Measurements from ENCODE around the gene SLC6A1. TPM values are rescaled to one million over a fixed set of nuclear protein-coding genes. Genes with fewer than 3 reads are reported as not detected.

SLC6A1 gene
- total RNA-seq, 2 donors from 2014 or later: not detected

- no peak for ATAC-seq
- DNase-seq (ENCODE audit: low spot score in 2 of 2): no peak
- H3K9me3 Mint-ChIP-seq: peaks cover 4 to 11% of the 10 kb centered on the region in 2 donors
- H3K27ac Mint-ChIP-seq: no peak overlapping the region
- H3K36me3 Mint-ChIP-seq: no peaks in the 10 kb centered on the region
Observed at GRCh38 chr3:11024181-11024580, 31.6 kb downstream of the SLC6A1 start.

GRCh38 chr3:11029948-11030347, 37.4 kb downstream of the SLC6A1 start:
- Mint-ChIP-seq H3K36me3 (no peaks in the 10 kb centered on the region), H3K9me3 (peaks cover 4 to 11% of the 10 kb centered on the region in 2 donors), H3K27ac (no peak overlapping the region)
- ATAC-seq: no peak
- DNase-seq (ENCODE audit: low spot score in 2 of 2): no peak

- ATAC-seq: no peak
- Mint-ChIP-seq H3K27ac (no peak overlapping the region), H3K9me3 (no peaks in the 10 kb centered on the region), H3K36me3 (peaks cover 0 to 6% of the 10 kb centered on the region in 2 donors)
- DNase-seq (ENCODE audit: low spot score in 2 of 2): no peak
Observed at GRCh38 chr3:11033871-11034270, 41.3 kb downstream of the SLC6A1 start.

- Mint-ChIP-seq H3K36me3 (peaks cover 0 to 6% of the 10 kb centered on the region in 2 donors), H3K9me3 (no peaks in the 10 kb centered on the region), H3K27ac (no peak overlapping the region)
- DNase-seq (ENCODE audit: low spot score in 2 of 2) (peak in 1 of 2 donors; percentile 28), ATAC-seq (no peak)
Observed at GRCh38 chr3:11034309-11034985, 41.9 kb downstream of the SLC6A1 start.

GRCh38 chr3:11035757-11036505, 43.4 kb downstream of the SLC6A1 start:
- no peak overlapping the region for H3K27ac Mint-ChIP-seq
- no peaks in the 10 kb centered on the region for H3K9me3 Mint-ChIP-seq
- ATAC-seq: no peak
- peaks cover 0 to 6% of the 10 kb centered on the region in 2 donors for H3K36me3 Mint-ChIP-seq
- DNase-seq (ENCODE audit: low spot score in 2 of 2): peak in 1 of 2 donors; percentile 26

- H3K9me3 Mint-ChIP-seq: no peaks in the 10 kb centered on the region
- DNase-seq (ENCODE audit: low spot score in 2 of 2) (no peak), ATAC-seq (no peak)
- no peak overlapping the region for H3K27ac Mint-ChIP-seq
- H3K36me3 Mint-ChIP-seq: peaks cover 0 to 6% of the 10 kb centered on the region in 2 donors
Observed at GRCh38 chr3:11037241-11037873, 44.8 kb downstream of the SLC6A1 start.

GRCh38 chr3:11037976-11038375, 45.4 kb downstream of the SLC6A1 start:
- DNase-seq (ENCODE audit: low spot score in 2 of 2) (no peak), ATAC-seq (no peak)
- no peak overlapping the region for H3K27ac Mint-ChIP-seq
- peaks cover 0 to 6% of the 10 kb centered on the region in 2 donors for H3K36me3 Mint-ChIP-seq
- H3K9me3 Mint-ChIP-seq: no peaks in the 10 kb centered on the region

- no peak for ATAC-seq
- no peak overlapping the region for H3K27ac Mint-ChIP-seq
Observed at GRCh38 chr3:11045536-11045935, 53.0 kb downstream of the SLC6A1 start.

GRCh38 chr3:11047500-11047899, 55.0 kb downstream of the SLC6A1 start:
- ATAC-seq (no peak), DNase-seq (ENCODE audit: low spot score in 2 of 2) (no peak)
- no peak overlapping the region for H3K27ac Mint-ChIP-seq
- H3K36me3 Mint-ChIP-seq: no peaks in the 10 kb centered on the region
- peaks cover 0 to 4% of the 10 kb centered on the region in 2 donors for H3K9me3 Mint-ChIP-seq

More at GRCh38 chr3:11045536-11045935, 53.0 kb downstream of the SLC6A1 start:
- Mint-ChIP-seq H3K9me3 (peaks cover 0 to 4% of the 10 kb centered on the region in 2 donors), H3K36me3 (no peaks in the 10 kb centered on the region)
- DNase-seq (ENCODE audit: low spot score in 2 of 2): no peak

- H3K27ac Mint-ChIP-seq: no peak overlapping the region
- DNase-seq (ENCODE audit: low spot score in 2 of 2) (no peak), ATAC-seq (no peak)
- H3K36me3 Mint-ChIP-seq: no peaks in the 10 kb centered on the region
- no peaks in the 10 kb centered on the region for H3K9me3 Mint-ChIP-seq
Observed at GRCh38 chr3:11050666-11051323, 58.2 kb downstream of the SLC6A1 start.

- Mint-ChIP-seq H3K9me3 (no peaks in the 10 kb centered on the region), H3K36me3 (no peaks in the 10 kb centered on the region), H3K27ac (no peak overlapping the region)
- ATAC-seq (no peak), DNase-seq (ENCODE audit: low spot score in 2 of 2) (no peak)
Observed at GRCh38 chr3:11053926-11054503, 61.5 kb downstream of the SLC6A1 start.

GRCh38 chr3:11054739-11055438, 62.3 kb downstream of the SLC6A1 start:
- Mint-ChIP-seq H3K9me3 (no peaks in the 10 kb centered on the region), H3K27ac (no peak overlapping the region), H3K36me3 (no peaks in the 10 kb centered on the region)
- ATAC-seq: no peak
- DNase-seq (ENCODE audit: low spot score in 2 of 2): no peak

GRCh38 chr3:11055496-11055895, 62.9 kb downstream of the SLC6A1 start:
- Mint-ChIP-seq H3K27ac (no peak overlapping the region), H3K36me3 (no peaks in the 10 kb centered on the region), H3K9me3 (no peaks in the 10 kb centered on the region)
- DNase-seq (ENCODE audit: low spot score in 2 of 2) (no peak), ATAC-seq (no peak)

GRCh38 chr3:11056531-11057050, 64.0 kb downstream of the SLC6A1 start:
- peak overlapping the region in 1 of 2 donors; percentile 30 for H3K27ac Mint-ChIP-seq
- H3K9me3 Mint-ChIP-seq: no peaks in the 10 kb centered on the region
- no peak for ATAC-seq
- H3K36me3 Mint-ChIP-seq: no peaks in the 10 kb centered on the region
- DNase-seq (ENCODE audit: low spot score in 2 of 2): no peak

GRCh38 chr3:11057655-11058054, 65.1 kb downstream of the SLC6A1 start:
- DNase-seq (ENCODE audit: low spot score in 2 of 2) (no peak), ATAC-seq (no peak)
- Mint-ChIP-seq H3K27ac (no peak overlapping the region), H3K36me3 (peaks cover 0 to 5% of the 10 kb centered on the region in 2 donors), H3K9me3 (peaks cover 0 to 3% of the 10 kb centered on the region in 2 donors)
